ENCODE results near the gene DCHS1.

DCHS1 gene

DNA sequence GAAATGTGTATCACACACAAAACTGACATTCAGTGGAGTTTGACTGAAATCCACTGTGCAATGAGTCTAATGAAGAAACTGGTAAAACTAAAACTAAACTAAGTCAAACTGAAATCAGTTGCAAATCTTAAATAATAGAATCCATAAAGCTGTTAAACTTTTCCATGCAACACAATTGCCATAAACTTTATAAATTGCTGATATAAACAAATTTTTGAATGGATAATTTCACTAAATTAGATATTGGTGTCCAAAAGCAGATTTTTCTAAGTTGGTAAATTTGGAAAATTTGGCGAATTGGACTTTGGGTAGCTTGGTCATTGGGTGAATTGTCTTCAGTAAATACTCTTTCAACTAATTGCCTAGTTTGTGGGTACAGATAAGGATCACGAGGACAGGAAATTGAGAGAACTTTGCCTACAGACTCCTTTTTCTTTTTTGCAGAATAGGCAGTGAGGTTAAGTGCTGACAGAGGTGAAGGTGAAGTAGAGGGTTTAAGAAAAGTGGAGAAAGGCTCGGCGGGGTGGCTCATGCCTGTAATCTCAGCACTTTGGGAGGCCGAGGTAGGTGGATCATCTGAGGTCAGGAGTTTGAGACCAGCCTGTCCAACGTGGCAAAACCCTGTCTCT is 14.7 kb upstream of the DCHS1 start:
- DNase-seq (ENCODE audit: low read depth in 3 of 3): no peak

DNA sequence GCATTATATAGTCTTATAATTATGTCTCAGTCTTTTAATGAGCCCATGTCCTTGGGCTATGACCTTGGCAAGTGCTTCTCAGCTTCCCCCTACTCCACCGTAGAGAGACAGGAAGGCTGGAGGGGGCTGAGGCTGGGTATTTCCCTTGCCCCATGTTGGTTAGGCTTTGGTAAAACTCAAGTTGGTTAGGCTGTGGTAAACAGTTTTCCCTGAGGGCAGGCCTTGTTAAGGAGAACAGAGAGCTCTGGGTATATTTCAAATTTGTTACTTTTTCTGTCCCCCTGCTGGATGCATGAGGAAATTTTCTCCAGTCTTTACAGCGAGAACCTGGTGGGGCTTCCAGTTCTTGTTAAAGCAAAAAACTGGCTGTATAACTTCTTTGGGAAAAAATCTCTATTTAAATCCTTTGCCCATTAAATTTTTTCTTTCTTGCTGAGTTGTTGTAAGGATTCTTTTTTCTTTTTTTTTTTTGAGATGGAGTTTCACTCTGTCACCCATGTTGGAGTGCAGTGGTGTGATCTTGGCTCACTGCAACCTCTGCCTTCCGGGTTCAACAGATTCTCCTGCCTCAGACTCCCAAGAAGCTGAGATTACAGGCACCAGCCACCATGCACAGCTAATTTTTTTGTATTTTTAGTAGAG is 12.2 kb upstream of the DCHS1 start:
- DNase-seq (ENCODE audit: low read depth in 3 of 3): no peak

GRCh38 chr11:6666302-6667183 is 10.9 kb upstream of the DCHS1 start:
- DNase-seq (ENCODE audit: low read depth in 3 of 3): no peak

GRCh38 chr11:6664551-6664950 is 8.9 kb upstream of the DCHS1 start:
- DNase-seq (ENCODE audit: low read depth in 3 of 3): no peak

- no peak for DNase-seq (ENCODE audit: low read depth in 3 of 3)
Measured at GRCh38 chr11:6663794-6664469, 8.3 kb upstream of the DCHS1 start.

DNA sequence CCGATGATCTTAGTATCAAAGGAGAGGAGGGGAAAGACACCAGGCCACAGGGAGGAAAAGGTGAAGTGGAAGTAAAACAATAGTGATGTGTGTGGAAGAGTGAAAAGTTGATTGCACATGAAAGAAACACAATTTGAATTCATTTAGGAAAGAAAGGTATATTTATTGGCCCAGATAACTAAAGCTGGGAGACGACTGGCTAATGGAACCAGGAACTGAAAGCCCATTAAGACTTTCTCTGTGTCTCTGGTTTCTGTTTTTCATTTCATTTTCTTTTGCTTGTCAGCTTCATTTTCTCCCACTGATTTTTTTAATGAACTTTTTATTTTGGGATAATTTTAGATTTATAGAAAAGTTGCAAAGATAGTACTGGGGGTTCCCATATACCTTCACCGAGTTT is 5.1 kb upstream of the DCHS1 start:
- DNase-seq (ENCODE audit: low read depth in 3 of 3): no peak

DNA sequence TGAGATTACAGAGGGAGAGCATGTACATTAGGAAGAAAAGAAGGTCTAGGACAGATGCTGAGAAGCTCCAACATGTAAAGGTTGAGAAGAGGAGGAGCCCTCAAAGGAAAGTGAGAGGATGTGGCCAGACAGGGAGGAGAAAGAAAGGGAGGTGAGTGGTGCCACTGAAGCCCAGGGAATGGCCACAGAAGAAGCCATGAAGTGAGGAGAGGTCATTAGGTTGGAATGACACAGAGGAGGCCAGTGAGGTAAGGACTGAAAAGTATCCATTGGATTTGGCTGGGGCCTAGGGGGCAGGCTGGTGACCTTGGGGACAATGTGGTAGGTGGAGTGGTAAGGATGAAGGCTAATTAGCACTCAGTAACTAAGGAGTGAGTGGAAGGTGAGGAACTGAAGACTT is 3.0 kb upstream of the DCHS1 start:
- DNase-seq (ENCODE audit: low read depth in 3 of 3): no peak

DNA sequence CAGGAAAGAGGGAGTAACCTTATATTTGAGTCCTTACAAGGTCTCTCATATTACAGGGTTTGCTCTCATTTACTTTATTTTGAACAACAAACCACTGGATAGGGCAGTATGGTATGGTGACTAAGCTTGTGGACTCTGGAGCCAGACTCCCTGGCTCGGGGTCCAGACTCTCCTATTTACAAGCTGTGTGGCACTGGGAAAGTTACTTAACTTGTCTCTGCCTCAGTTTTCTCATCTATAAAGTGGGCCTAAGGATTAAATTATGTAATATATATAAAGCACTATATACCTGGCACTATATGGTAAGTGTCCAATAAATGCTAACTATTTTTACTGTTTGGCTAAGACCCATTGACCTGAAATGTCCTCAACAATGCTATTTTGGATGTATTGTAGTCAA is 1.7 kb upstream of the DCHS1 start:
- DNase-seq (ENCODE audit: low read depth in 3 of 3): no peak

DNA sequence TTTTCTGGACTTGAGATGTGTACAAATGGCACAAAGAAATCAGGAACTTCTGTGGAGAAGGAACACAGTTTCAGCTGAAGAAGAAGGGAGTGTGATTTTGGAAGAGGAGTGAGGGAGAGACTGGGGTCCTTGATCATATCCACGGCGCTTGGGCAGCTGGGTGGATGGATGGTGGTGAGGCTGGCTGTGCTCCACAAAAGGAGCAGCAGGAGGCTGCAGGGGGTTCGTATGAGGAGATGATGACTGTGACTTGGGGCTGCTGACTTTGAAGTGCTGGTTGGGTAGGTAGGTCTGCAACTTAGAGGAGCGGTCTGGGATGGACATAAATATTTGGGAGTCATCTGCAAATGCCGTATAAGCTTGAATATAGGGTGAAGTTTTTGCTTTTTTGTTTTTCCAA is 1.3 kb upstream of the DCHS1 start:
- no peak for DNase-seq (ENCODE audit: low read depth in 3 of 3)

DNA sequence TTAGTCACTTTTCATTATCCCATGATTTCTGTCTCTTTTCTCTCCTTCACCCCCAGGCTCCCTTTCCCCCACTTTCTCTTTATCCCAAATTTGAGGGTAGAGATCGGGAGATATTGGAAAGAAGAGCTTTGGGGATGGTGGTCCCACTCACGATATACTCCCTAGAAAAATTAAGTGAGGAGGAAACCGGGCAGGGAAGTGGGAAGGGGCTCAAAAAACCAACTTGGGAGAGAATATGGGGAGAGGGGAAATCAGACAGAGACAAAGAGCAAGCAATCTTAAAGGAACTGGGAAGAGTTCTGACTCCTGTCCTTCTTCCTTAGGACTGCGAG is 941 bp upstream of the DCHS1 start:
- no peak for DNase-seq (ENCODE audit: low read depth in 3 of 3)

DNA sequence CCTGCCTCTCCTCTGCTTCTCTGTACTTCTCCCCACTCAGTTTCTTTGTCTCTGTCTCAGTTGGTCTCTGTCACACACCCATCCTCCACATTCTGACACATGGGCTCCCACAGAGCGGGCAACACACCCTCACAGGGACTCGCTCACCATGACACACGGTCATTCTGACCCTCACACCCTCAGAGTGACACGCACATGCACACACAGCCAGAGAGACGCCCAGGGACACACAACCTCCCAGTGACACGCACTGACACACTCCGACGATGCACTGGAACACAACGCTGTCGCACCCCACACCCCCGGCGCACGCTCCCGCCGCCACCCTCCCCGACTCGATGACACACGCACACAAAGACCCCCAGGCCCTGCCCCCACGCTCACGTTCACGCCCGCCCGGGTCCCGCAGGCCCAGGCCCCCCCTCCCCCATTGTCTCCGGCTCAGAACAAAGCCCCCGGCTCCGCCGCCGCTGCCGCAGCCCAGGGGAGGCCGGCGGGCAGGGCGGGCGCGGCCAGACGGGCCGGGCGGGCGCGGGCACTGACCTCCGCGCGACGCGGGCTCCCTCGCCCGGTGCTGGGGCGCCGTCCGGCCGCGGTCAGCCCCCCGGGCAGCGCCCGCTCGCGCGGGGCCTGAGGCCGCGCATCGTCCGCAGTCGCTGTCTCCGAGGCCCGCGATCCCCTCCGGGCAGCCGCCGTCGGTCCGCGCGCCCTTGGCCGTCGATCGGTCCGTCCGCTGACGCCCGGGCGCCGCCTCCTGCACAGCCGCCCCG is 404 bp downstream of the DCHS1 start:
- no peak for DNase-seq (ENCODE audit: low read depth in 3 of 3)

- no peak for DNase-seq (ENCODE audit: low read depth in 3 of 3)
Measured at GRCh38 chr11:6654281-6655019, 1.2 kb downstream of the DCHS1 start.

DNA sequence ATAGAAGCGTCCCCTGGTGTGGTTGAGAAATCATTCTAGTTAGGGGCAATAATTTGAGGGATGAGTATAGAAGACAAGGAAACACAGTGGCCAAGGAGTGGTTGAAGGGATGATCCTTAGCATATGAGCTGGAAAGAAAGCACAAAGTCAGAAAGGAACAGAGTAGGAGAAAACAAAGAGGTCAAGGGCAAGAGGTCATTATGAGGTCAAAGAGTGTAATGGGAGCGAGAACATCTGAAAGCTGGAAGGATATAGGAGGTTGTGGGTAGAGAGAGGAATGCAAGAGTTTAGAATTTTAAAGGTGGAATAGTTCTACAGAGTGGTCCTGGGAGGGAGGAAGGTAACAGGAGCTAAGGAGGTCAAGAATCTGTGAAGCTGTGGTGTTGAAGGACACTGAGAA is 2.0 kb downstream of the DCHS1 start:
- no peak for DNase-seq (ENCODE audit: low read depth in 3 of 3)

DNA sequence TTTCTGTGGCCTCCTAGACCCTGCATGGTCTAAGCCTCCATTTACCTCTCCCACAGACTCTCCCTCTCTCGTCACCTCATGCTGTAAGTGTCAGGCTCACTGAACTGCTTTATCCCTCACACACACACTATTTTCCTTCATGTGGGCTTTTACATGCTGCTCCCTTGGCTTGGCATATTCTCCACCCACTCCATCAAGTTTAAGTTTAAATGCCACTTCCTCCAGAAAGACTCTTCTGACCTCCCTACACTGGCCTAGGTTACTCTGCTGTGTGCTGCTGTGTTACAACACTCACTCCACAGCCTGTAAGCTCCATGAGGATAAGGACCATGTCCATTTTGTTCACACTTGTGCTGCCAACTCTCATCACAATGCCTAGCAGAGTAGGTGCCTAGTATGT is 2.5 kb downstream of the DCHS1 start:
- DNase-seq (ENCODE audit: low read depth in 3 of 3): no peak

- DNase-seq (ENCODE audit: low read depth in 3 of 3): no peak
Measured at GRCh38 chr11:6652182-6652581, 3.4 kb downstream of the DCHS1 start.

GRCh38 chr11:6650980-6651379 is 4.6 kb downstream of the DCHS1 start:
- DNase-seq (ENCODE audit: low read depth in 3 of 3): no peak

- no peak for DNase-seq (ENCODE audit: low read depth in 3 of 3)
Measured at GRCh38 chr11:6650104-6650503, 5.5 kb downstream of the DCHS1 start.

DNA sequence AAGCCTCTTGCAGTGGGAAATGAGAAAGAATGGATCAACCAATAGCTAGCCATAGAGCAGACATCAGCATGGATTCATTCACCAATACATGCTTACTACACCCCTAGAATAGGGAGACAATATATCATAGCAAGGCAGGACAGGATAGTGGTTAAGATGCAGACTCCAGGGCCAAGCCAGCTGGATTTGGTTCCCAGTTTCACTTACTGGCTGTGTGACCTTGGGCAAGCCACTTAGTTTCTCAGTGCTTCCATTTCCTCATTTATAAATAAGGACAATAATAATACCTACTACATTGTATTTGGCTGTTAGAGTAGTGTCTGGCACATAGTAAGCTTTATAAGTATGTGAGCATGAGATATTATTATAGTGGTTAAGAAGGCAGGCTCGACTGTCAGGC is 7.1 kb downstream of the DCHS1 start:
- DNase-seq (ENCODE audit: low read depth in 3 of 3): no peak

DNA sequence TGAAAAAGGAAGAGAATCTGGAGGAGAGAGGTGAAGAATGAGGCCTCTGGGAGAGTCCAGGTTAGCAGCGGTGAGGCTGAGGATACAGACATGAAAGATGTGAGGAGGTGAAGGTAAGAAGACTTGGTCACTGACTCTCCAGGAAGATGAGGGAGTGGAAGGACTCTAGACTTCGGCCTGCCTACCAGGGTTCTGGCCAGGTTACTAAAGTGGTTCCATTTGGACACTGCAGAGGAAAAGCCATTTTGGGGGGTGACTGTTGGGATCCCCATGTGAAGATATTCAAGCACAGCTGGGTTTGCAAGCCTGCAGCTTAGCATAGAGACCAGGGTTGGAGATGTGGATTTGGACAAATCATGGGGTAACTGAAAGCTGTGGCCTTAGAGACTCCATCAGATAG is 7.8 kb downstream of the DCHS1 start:
- no peak for DNase-seq (ENCODE audit: low read depth in 3 of 3)

- no peak for DNase-seq (ENCODE audit: low read depth in 3 of 3)
Measured at GRCh38 chr11:6646918-6647679, 8.5 kb downstream of the DCHS1 start.

GRCh38 chr11:6646576-6646917 is 9.1 kb downstream of the DCHS1 start:
- DNase-seq (ENCODE audit: low read depth in 3 of 3): no peak

Measured in stimulated activated CD4-positive, alpha-beta T cell treated with anti-CD3 and anti-CD28 coated beads, TNF-alpha, amount 100 ng/mL, for 48 hours (primary cell).